Measurements from ENCODE around the gene CFAP299.

The CFAP299 gene

DNA sequence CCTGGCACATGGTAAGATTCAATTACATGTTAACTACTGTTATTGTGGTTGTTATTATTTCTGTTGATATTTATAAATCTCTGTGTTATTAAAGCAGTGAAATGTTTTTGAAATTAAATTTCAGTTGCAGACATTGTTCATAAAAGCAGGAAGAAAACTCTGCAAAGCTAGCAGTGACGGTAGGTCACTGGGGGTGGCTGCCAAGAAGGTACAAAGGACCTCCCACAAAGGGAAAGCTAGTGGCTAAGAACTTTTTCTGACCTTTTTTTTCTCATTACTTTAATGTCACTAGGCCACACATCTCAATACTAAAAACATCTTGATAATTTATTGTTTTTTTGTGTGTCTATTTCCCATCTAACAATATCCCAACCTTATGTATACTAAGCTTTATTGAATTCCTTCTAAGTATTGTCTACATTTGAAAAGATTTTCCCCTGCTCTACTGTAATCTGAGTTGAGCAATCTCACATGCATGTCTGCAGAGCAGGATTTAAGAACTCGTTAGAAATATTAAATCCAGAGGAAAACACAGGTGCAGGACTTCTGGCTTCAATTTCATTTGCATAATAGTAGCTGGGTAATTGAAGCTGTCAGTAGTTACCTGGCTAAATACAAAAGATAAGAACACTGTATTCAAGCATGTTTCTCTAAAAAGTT lies 197.3 kb downstream of the CFAP299 start:
- no peak for DNase-seq

DNA sequence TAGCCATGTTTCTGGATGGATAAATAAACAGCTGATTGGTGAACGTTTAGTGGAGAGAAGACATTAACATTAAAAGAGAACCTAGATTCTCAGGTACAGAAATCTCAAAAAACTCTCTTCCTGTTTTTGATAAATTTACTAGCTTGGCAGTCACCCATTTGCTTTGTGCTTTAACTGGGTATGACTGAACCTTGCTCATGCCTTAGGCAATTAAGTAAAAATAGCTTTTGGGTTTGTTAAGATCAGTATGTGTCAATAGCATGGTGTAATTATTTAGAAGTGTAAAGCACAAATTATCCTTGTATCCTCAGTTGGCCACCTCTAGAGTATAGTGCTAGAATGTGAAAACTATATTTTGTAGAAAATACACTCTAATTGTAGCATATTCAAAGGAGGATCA lies 200.0 kb downstream of the CFAP299 start:
- DNase-seq, result no peak

DNA sequence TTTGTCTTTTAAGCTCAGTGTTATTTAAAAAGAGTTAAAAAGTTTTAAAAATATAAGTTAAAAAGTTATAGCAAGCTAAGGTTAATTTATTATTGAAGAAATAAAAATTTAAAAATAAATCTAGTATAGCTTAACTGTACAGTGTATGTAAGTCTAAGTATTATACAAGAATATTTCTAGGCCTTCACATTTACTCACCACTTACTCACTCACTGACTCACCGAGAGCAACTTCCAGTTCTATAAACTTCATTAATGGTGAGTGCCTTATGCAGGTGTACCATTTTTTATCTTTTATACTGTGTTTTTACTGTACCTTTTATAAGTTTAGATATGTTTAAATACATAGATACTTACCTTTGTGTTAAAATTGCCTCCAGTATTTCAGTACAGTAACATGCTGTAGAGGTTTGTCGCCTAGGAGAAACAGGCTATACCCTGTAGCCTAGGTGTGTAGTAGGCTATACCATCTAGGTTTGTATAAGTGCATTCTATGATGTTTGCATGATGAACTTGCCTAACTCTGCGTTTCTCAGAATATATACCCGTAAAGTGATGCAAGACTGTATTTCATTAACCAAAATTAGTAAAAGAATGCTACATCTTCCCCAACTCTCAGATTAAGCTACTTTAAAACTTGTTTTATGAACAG lies 202.9 kb downstream of the CFAP299 start:
- no peak for DNase-seq

DNA sequence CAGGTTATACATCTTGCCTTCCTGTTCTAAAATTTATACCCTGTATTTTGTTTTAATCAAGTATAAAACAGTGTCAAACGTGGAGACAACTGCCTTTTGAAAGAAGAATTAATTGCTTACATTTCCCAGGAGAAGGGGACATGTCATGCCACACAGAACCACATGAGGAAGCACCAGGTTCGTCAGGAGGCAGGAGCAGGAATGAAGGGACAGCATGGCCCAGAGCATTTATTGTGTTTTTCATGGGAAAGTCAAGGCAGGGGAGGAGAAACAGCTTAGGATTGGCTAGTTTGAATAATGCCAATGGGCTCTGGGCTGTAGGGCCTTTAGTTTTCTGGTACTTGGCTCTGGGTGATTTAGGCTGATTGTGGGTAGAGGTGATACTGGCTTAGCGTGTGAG lies 203.7 kb downstream of the CFAP299 start:
- DNase-seq, result no peak

DNA sequence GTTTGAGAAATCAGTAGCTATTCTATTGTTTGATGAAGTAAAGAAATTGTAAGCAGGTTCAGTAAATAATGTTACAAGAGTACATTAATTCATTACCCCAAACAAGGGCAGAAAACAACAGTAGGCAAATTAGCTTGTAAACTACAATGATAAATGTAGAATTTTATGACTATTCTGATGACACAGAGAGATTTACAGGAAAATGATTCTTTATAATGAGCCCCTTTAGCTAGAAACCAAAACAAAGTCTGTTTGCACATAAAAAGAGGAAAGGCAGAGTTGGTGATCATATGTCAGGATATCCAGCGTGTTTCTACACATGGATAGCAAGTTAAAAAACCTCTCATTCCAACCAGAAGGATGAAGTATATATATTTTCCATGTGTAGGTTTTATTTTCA lies 204.8 kb downstream of the CFAP299 start:
- DNase-seq, result no peak

DNA sequence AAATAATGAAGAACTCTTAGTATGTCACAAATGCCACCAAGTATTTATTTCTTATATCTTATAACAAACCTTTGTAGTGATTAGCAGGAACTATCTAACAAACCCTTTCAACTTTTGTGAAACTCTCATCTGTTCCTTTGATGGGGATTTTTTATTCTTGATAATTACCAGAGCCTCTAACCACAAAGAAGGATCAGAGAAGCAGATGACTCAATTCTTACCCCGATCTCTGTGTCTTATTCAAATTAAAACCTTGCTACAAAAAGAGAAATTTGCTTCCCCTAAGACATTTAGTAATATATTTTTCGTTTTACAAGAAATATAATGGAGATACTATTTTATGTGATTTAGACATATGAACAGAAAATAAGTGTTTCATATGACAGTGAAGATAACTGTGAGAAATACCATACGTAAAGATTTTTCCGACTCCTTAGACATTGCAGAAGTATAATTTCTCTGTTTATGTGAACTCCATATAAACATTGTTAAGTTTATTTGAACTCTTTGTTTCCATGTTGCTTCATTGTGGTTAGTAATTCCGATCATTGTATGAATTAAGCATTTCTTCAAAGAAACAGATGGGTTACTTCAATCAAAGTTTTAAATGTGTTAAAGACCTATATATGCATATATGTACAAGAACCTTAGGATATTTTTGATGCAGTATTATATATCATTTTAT lies 205.4 kb downstream of the CFAP299 start:
- DNase-seq, result no peak

DNA sequence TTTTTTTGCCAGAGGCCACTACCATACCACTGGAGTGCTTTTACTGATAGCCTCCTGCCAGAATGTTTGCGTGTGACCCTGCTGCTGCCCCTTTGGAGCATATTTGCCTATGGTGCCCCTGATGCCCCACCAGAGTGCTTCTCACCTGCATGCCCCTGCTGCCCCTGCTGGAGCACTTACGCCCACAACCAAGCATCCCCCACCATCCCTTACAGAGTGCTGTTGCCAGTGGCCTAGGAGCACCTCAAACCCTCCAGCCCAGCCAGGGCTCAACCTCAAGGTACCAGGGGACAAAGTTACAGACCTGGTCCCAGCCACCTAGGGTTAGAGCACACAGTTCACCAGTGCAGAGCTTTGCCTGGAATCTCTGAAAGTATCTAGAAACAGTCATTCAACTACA lies 207.2 kb downstream of the CFAP299 start:
- no peak for DNase-seq

DNA sequence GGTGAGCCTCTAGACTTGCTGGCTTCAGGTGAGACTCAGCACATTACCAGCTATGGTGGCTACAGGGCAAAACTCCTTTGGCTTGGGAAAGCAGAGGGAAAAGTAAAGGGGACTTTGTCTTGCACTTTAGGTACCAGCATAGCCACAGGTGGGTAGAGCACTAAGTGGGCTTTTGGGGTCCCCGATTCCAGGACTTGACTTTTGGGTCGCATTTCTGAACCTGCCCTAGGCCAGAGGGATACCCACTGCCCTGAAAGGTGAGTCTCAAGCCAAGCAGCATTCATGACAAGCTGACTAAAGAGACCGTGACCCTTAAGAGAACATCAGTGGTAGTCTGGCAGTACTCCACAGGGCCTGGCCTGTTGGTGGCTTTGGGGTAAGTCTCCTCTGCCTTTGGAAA lies 224.8 kb downstream of the CFAP299 start:
- DNase-seq, result no peak

DNA sequence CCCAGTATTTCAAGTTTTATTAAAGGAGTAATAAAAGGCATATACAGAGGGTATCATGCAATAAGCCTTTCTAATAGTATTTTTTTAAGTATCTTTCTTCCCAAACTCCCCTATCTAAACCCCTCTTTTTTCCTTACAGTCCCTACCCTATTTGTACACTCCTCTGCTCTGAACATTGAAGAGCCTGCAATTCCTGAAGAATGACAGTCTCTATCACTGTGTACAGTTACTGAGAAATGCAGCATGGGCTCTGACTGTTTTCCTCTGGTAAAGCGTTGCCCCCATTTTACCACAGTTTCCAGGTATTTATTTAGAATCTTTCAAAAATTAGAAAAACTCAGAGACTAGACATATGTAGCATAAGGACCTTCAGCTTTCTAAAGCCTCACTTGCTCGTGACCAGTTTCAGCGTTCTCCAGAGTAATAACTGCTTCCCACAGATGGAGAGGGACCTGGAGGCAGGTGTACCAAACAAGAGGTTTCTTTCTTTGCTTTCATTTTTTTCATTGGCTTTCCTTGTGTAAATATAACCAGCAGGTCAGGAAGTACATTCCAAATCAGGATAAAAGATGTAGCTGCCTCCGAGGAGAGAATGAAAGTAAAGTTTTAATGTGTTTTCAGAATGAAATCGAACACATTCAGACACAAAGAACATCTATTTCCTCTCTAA lies 230.8 kb downstream of the CFAP299 start:
- no peak for DNase-seq

DNA sequence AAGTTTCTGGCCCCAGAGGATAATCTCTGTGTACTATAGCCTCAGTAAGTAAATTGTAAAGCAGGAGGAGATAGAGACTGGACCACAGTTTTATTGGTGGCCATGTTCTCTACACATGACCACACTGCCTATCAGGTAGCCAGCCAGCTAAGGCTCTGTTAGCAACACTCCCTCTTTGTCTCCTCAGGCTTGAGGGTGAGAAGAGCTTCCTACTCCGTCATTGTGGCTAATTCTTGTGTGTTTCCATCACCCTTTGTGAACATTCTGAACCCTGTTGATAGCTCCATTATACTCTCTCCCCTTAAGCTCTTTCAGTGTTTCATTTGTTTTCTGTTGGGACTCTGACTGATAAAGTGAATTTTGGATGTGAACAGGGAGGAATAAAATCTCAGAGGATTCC lies 233.4 kb downstream of the CFAP299 start:
- DNase-seq, result no peak

DNA sequence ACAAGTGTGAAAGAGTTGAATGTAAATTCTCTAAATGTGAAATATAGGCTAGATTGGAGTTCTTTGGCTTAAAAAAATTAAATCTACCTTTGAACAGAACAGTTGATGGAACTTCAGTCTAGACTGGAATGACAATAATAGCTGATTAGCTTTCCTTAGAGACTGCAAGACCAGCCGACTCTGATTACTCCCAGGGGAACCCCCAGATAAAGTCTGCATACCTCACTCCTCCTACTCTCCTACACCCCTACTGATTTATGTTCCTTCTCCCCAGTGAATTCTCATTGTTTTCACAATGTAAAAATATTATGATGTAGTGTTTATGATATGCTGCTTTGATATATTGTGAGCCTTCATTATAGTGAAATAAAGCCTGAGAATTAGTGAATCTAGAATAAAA lies 241.3 kb downstream of the CFAP299 start:
- no peak for DNase-seq

DNA sequence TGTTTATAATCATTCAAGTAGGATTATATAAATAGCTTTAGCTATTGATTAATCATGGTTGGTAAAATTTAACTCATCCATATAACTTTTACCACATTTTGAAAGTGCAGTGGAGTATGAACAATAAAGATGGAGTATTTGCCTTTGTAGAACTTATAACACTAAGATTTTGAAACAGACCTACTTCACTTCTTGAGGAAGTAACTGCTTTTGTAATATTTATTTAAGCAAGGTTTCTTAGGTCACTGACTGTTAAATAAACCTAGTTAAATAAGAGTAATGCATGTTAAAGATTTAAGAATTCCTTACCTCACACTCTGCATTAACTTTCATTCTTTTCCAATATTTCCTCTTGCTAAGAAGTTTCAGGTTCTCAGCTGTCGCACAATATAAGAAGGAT lies 242.5 kb downstream of the CFAP299 start:
- DNase-seq, result no peak

DNA sequence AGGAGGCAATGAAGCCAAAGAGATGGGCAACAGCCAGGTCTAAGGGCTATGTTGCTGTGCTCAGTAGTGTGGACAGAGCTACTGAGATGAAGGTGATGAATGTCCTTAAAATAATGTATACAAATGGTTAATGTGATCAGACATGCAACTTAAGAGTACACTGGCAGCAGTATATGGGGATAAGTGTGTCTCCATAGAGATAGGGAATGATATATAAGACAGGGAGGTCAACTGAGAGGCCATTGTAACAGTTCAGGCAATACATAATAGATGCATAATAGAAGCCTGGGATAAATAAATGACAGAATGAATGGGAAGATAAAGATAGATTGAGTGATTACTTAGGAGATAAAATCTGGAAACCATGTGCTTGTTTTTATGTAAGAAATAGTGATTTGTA lies 250.0 kb downstream of the CFAP299 start:
- DNase-seq, result no peak

DNA sequence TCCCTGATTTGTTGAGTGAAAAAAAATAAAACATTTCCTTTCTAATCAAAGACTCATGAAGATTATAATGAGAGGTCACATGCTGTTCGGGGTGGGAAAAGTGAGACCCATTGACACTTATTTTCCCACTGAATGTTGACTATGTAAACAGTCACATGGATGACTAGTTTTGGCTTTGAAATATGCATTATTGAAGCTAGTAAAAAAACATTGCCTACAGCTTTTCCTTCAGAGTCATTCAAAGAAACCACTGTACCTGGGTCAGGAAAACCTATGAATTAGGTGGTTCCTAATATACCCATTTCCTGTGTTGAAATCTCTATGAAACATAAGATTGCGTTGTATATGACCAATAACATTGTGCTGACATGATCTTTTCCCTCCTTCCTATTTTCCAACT lies 251.2 kb downstream of the CFAP299 start:
- no peak for DNase-seq

DNA sequence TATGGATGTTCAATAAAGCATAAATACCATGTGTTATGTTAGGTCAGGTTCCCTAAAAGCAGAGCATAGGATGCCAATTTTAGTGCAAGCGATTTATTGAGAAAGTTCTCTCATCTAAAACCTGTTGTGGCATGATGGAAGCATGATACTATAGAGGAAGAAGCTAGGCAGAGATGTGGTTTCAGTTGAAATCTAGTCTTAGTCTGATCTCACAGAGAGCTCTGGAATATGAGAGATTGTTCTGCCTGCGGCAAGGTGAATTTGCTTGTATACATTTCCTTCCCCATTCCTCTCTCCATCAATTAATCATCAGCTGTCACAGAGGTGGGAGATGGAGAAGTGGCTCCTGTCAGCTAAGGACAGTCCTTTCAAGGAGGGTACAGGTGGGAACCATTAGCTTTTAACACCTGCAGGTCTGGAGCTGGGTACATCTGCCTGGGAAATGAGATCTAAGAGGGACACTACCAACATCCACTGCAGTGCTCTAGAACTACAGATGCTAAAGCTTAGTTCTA lies 252.4 kb downstream of the CFAP299 start:
- no peak for DNase-seq

DNA sequence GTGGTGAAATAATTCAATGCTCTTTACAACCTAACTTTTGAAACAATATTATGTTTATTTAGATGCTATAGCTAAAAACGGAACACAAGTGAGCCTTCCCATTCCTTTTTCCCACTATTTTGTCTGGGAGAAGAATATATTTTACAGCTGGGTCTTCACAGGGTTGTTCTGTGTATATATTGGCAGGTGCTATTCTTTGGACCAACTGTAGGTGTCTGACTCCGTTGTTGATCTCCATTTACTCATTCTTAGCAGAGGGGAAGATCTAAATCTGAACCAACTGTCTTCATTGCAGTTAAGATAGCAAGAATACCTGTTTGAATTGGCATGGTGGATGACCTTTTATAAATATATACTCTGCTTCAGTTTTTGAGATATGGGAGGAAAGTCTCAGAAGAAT lies 257.4 kb downstream of the CFAP299 start:
- no peak for DNase-seq

DNA sequence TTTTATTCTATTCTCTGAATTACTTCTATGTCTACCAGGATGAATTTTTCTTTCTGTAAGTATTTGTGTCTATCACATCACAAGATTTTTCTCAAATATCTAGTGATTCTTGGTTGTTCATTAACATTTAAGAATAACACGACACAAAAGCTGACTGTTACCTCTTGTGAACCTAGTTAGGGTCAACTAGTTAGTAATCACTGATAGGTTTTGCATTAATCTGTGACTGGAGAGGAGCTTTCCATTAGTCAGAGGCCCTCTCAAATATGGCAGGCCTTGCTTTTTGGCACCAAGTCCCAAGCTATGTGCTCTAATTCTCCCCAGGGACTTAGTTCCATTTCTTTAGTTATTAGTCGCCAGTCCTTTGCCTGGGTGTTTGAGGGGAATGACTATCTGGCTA lies 259.2 kb downstream of the CFAP299 start:
- no peak for DNase-seq

DNA sequence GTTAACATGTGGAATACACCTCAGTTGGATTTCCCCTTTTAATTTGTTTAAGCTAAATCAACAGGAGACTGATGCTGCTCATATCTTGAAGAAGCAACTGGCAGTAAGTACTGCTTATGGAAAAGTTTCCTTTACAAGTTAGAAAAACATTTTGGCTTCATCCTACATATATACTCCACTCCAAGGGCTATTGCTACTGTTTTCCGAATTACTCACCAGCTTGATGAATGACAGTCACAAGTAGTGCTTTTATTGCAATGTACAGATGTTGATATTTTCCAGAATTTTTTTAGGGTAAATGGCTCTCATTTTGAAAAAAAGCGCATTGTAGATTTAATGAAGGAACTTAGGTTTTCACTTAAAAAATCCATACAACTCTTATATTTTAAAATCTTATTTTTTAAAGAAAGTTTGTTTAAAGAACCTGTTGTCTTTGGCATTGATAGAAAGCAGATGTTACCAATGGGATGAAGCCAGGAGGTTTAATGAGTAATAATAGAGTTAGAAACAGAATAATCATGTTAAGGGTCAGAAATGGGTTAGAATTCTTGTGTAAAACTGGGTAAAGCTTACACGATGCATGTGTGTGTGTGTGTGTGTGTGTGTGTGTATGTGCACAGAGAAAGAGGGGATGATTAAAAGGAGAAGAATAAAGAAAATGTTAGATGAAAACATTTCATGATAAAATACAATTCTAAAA lies 272.9 kb downstream of the CFAP299 start:
- no peak for DNase-seq

DNA sequence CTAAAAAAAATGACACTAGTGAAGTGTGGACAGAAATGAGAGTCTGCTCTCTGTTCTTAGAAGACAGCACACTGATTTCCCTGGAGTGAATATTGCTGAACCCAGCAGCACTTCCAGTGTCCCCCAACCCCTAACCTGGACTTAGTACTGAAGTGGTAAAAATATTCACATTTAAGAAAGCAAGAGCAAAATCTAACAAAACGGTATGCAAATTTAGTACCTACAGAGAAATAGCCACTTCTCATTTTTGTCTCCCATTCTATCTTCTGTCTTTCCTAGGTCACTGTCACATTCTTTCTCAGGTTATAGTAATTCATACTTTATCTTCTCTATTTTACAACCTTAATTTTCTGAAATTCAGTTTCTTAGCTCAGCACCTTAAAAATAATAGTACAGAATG lies 274.7 kb downstream of the CFAP299 start:
- DNase-seq, result no peak

DNA sequence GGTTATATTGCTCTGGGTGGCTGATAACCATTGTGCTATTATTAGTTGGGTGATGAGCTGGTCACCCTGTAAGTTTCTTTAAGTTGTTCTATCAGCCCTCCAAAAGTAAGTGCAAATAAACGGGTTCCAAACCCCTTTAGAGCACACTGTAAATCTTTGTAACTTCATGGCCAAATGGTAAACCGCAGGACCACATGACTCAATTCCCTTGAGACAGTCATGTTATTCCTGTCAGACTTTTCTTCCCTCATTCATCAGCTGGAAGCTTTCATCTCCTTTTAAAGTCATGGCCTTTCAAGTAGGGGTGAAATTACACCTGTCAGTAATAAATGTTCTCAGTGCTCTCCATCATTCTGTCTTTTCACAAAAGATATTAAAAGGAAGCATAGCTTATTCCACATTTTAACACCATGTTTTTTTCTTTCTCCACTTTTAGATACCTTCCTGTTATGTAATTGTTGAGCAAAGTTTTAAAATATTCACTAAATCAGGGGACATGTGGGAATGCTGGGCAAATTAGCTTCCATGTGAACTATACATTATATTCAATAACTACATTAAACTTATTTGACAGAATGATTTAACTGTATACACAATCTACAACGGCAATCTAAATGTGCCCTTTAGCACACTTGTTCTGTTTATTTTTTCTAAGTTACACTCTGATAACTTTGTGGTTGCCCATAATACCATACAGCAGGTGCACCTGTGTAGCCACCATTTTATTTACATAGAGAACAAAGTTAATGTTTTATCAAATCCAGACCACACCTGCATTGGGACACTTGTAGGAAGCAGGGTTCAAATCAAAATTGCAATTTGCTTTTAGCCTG lies 275.5 kb downstream of the CFAP299 start:
- DNase-seq, result no peak

DNA sequence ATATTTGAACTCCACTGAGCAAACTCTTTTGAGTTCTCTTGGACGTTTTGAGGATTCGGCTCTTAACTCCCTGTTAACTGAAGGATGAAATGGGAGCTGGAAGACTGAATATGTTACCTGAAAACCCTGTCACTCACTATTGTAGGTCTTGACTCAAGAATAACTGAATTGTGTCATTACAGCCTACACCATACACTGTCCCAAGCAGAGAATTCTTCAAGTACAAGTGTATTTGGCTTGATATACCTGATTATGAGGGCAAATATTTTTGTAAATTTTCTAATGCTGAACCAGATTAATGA lies 276.1 kb downstream of the CFAP299 start:
- no peak for DNase-seq

DNA sequence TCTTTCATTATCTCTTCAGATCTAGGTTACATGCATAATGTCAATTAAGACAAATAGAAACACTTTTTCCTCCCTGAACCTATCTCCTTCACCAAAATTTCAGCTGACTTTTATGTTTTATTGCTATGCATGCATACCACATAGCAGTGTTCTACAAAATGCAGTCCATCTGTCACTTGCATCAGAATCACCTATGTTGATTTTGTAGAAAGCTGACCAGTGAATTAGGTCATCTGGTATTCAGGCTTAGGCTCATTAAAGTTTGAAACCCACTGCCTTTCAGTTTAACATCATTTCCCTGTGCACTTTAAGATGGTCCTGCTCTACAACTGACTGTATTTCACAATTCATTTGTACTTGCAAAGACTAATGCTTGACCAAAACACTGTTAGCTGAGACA lies 277.9 kb downstream of the CFAP299 start:
- DNase-seq, result no peak

Data from stimulated activated CD4-positive, alpha-beta T cell treated with anti-CD3 and anti-CD28 coated beads, Interleukin-4, amount 100 ng/mL, for 4 hours (primary cell).